H1 (cell line): ENCODE measurements around the gene PTGES2. TPM values are rescaled to one million over a fixed set of nuclear protein-coding genes. Genes with fewer than 3 reads are reported as not detected.

Source experiments
- BCL11A ChIP-seq, 2 experiments: IDR thresholded peaks; one replicate each; pipeline ENCODE4 v1.6.1; 2011; ENCODE audit warnings: low read depth in 2 of 2, low read length in 2 of 2, mild to moderate bottlenecking in 2 of 2
- CHD1 ChIP-seq: IDR thresholded peaks from 2 replicates; pipeline ENCODE4 v1.6.1; 2012; ENCODE audit warnings: low read depth, low read length, improper control_type of control experiment
- SRF ChIP-seq: IDR thresholded peaks from 2 replicates; pipeline ENCODE4 v1.6.1; 2011; ENCODE audit warnings: mild to moderate bottlenecking, low read depth, low read length, moderate library complexity
- polyA plus RNA-seq, 7 experiments: library from polyadenylated mRNA; depleted of rRNA in 3 of 7; stranded (reverse) in 5 of 7; unstranded in 2 of 7; fragments of >200 nt in 5 of 7; fragments of 200-250 nt in 2 of 7; gene quantifications; 1 replicate in 5 of 7; 2 replicates in 1 of 7; 4 replicates in 1 of 7; pipeline versions ENCODE4 v1.2.1 to v1.2.3, GENCODE V29; 2011 to 2013; ENCODE audit warnings: missing spikeins in 2 of 7, mixed read lengths in 2 of 7
- total RNA-seq: library from RNA; stranded (reverse); fragmentation: NEBNext Ultra II Directional; extraction: Animal tissue kit (Norgen Biotek cat#: 25700); gene quantifications from 2 replicates; pipeline ENCODE4 v1.2.1, GENCODE V29; 2021

Gene PTGES2
- total and polyA plus RNA-seq, 2 of the 8 experiments (the other 6 are each of a cell fraction or from before 2014, with no cell fraction given), result 80.7 to 81.2 TPM

- TF ChIP-seq SRF (no peak), CHD1 (no peak), BCL11A (IDR thresholded peaks at IDR 0.05; ENCODE audit: low read depth in 2 of 2, low read length in 2 of 2) (no peak)
Observed at GRCh38 chr9:128101231-128101661, 26.3 kb downstream of the PTGES2 start (continued).
